ENCODE measurements around the gene OR5C1. TPM values are rescaled to one million over a fixed set of nuclear protein-coding genes. Genes with fewer than 3 reads are reported as not detected.

Gene OR5C1
- total and polyA plus RNA-seq, 2 of the 13 experiments (the other 11 are each of a cell fraction or from before 2014, with no cell fraction given), result not detected

- TF ChIP-seq PHF8 (CRISPR knock-in tag; IDR thresholded peaks at IDR 0.05), result no peak
- 0 out of 2 replicates have a peak, but pooled peaks have one; percentile 25 for TF ChIP-seq ZNF331 (CRISPR knock-in tag; IDR thresholded peaks at IDR 0.05)
- 0 out of 2 replicates have a peak, but pooled peaks have one; percentile 23 for TF ChIP-seq GATAD2A (CRISPR knock-in tag; IDR thresholded peaks at IDR 0.05)
- no peak for TF ChIP-seq KLF11 (CRISPR knock-in tag; IDR thresholded peaks at IDR 0.05)
- TF ChIP-seq NR2C2 (CRISPR knock-in tag; IDR thresholded peaks at IDR 0.05; ENCODE audit: borderline replicate concordance), result peak; percentile 42; the same call in 1 of the 2 replicates
- peak; percentile 42; the same call in 1 of the 2 replicates for TF ChIP-seq HOXA3 (CRISPR knock-in tag; IDR thresholded peaks at IDR 0.05)
- no peak for TF ChIP-seq ZMAT5 (CRISPR knock-in tag; IDR thresholded peaks at IDR 0.05; ENCODE audit: borderline replicate concordance, low read depth)
- TF ChIP-seq SRY (CRISPR knock-in tag; IDR thresholded peaks at IDR 0.05), result no peak
- no peak for TF ChIP-seq NR1H2 (CRISPR knock-in tag; IDR thresholded peaks at IDR 0.05; ENCODE audit: borderline replicate concordance, low read depth)
- TF ChIP-seq NR2F2 (IDR thresholded peaks at IDR 0.05; ENCODE audit: borderline replicate concordance, low read depth), result peak; percentile 9; the same call in 1 of the 2 replicates
- 0 out of 2 replicates have a peak, but pooled peaks have one; percentile 29 for TF ChIP-seq FOSL2 (CRISPR knock-in tag; IDR thresholded peaks at IDR 0.05)
- TF ChIP-seq ZBTB7A (CRISPR knock-in tag; IDR thresholded peaks at IDR 0.05), result 0 out of 2 replicates have a peak, but pooled peaks have one; percentile 26
- 0 out of 2 replicates have a peak, but pooled peaks have one; percentile 32 for TF ChIP-seq ZNF770 (CRISPR knock-in tag; IDR thresholded peaks at IDR 0.05)
- peak; percentile 80 for TF ChIP-seq NR2F6 (IDR thresholded peaks at IDR 0.05)
- TF ChIP-seq NR2F6 (CRISPR knock-in tag; IDR thresholded peaks at IDR 0.05), result peak; percentile 94
Observed at GRCh38 chr9:122837266-122837850, 48.6 kb downstream of the OR5C1 start (continued).
